DMS 273 (cell line): ENCODE data around the gene FOXJ2.
"Not testable (repeated sequence)": the region's sequence is repeated elsewhere in the genome, so short reads cannot be mapped to it uniquely, and the experiment has no call there.

ENCODE experiments used
- DNase-seq: peaks from one replicate; lab custom pipeline; 2025; ENCODE audit not compliant: unreplicated experiment; lab: John Stamatoyannopoulos, UW

The FOXJ2 gene

DNA sequence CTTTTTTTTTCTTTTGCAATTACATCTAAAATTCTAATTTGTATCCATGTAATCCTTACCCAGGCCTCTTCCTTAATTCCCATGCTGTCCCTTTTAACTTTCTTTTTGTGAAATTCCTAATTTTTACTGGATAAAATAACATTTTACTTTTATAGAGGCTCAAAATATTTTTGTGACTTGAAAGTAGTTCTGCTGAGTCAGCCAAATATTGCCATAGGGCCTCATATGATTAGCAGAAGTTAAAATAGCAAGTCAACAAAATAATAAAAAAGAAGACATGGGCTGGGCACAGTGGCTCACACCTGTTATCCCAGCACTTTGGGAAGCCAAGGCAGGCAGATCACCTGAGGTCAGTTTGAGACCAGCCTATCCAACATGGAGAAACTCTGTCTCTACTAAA lies 31.6 kb downstream of the FOXJ2 start:
- no peak for DNase-seq

DNA sequence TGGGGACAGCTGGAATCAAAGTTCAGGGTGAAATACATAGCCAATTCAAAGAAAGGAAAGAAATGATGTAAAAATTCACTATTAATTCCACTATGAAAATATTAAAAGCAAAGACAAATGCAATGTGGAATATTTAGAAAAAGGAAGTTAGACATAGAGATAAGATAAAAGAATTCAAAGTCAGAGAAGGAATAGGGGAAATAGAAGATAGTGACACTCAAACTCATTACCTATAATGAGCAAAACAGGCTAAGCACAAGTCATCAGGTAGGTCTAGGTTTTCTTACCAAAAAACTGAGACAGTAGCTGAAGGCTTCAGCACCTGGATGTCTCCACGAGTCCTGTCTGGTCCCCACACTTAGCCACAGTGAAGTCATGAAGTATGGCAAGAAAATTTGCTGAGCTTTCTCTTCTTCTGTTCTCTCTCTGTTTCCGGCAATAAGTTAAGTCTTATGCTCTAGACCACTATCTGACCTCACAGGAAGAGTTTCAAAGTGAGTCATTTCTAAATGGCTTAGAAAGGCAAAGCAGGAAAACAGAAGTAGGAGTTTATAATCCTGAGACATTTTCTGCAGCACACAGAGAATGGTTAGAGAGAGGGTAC lies 33.6 kb downstream of the FOXJ2 start, which contains the start of gene C3AR1:
Gene C3AR1 (minus strand): TSS at position 369 of the 604 bp plus-strand sequence. CDS start 6,174 bp downstream, outside the sequence.
- DNase-seq = no peak

DNA sequence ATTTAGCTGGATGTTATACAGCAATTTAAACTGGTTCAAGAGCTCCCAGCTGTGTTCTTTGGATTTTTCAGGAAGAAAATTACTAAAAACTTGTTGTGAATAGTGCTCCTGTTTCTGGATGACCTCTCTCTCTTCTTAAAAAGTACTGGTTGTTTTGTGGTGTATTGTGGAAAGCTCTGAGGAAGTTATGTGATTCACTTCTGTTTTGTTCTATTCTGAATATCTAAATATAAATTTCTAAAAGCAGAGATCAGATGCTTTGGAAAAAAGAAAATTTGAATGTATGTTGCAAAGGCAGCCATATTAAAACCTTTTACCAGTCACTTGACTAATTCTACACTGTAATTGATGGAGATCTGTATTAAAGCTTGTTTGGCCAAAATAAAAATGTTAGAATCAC lies 37.1 kb downstream of the FOXJ2 start:
- DNase-seq = no peak

DNA sequence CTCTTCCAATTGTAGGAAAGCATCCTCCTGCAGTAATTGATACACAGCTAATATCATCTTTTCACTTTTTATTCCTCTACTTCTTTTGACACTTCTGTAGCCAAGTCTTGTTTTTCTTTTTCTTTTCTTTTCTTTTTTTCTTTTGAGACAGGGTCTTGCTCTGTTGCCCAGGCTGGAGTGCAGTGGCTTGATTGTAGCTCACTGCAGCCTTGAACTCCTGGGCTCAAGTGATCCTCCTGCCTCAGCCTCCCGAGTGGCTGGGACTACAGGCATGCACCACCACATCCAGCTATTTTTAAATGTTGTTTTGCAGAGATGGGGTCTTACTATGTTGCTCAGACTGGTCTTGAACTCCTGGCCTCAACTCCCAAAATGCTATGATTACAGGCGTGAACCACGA lies 39.3 kb downstream of the FOXJ2 start:
- not testable (repeated sequence) for DNase-seq

DNA sequence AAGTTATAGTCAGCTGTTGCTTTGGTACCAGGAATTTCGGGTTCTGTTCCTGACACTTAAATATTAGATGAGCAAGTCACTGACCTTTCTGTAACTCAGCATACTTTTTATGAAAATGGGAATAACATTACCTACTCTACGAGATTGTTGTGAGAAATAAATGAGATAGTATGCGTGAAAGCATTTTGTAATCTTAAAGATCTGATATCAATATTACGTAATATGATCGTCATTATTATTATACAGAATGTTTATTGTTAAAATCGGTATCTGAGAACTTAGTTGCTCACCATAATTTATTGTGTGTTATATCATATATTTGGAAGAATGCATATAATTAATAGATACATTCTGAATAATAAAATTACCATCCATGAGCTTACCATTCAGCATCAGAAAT lies 43.4 kb downstream of the FOXJ2 start:
- no peak for DNase-seq

DNA sequence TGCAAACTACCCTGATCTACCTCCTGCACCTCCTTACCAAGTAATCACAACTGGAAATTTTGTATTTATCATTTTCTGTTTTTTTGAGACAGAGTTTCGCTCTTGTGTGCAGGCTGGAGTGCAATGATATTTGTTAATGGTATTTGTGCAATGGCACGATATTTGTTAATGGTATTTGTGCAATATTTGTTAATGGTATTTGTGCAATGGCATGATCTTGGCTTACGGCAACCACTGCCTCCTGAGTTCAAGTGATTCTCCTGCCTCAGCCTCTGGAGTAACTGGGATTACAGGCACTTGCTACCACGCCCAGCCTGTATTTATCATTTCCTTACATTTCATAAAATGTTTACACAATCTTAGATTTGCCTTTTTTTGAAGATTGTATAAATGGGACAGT lies 43.9 kb downstream of the FOXJ2 start:
- no peak for DNase-seq

DNA sequence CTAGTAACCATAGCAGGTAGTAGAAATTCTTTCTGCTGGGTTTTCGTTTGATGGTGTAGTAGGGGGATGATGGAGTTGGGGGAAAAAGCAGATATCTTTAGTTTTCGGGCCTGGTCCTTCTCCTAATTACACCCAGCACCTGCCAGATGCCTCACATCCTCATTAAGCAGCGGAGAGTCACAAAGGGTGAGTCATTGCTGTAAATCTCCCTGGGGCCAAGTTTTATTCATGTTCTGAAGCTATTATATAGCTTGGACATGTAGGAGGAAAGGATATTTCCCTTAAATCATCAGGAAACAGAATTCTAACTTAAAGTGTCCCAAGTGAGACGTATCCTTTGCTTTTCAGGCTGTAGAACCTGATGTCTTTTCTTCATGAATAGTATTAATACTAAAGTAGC lies 44.7 kb downstream of the FOXJ2 start:
- DNase-seq = peak; percentile 41

DNA sequence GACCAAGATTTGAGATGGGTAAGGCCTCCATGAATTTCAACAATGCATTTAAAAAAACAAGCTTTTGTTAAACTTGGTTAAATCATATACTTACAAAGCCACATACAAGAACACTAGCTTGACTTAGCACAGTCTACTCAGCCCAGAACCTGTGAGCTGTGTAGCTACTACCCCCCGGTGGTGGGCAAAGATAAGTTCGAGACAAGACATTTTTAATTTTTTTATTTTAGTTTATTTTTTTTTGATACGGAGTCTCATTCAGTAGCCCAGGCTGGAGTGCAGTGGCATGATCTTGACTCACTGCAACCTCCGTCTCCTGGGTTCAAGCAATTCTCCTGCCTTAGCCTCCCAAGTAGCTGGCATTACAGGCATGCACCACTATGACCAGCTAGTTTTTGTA lies 45.9 kb downstream of the FOXJ2 start:
- peak; percentile 63 for DNase-seq

DNA sequence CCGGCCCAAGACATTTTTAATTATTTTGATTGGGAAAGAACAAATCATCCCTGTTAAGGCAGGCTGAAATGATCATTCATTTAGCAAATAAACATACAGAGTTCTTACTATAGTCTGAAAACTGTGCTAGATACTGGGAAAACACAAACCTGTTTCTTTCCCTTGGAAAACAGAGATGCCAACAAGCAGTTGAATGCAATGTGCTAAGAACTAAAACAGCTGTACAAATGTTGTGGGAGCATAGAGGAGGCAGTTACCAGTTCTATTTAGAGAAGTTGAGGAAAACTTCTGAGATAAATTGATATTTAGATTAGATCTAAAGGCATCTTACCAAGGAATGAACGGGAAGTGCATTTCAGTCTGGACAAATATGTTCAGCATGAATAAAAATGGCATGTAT lies 46.4 kb downstream of the FOXJ2 start:
- DNase-seq = no peak

DNA sequence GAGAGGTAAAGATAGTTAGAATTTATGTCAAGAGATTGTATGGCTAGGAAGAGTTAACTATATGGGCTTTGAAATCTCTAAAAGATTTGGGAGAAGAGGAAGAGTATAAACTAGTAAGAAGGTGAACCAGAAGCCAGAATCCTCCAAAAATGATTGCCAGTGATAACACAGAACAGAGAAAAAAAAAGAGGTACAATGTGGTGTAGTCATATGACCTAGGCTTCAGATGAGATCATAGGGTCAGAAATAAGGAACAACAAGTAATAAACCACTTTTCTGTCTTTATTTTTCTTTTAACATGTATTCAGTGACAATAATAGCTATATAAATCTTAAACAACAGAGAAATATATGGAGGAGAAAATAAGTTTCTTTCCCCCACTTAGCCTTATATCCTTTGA lies 47.6 kb downstream of the FOXJ2 start:
- no peak for DNase-seq

DNA sequence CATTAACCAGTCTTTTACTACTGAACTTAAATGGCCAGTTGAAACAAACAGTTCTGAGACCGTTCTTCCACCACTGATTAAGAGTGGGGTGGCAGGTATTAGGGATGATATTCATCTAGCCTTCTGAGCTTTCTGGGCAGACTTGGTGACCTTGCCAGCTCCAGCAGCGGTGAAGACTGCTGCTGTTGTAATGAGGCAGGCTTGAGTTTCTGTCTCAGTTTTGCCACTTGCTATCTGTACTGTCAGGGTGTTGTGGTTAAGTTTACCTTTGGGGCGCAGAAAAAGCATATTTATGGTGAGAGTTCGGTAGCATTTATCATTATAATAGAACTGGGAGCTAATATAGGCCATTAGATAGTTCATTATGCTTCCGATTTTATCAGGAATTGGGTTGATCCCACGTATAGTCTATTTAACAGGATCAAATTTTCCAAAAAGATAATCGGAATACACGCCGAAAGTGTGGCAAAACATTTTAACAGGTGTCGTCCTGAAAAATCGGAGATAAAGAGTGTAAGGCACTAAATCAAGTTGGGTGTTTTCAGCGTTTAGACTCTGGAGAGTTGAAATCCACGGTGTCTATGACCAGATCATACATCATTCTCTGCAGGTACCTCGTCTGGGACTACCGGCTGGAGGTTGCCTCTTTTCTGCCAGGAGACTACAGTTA lies 48.9 kb downstream of the FOXJ2 start:
- DNase-seq = peak; percentile 30

DNA sequence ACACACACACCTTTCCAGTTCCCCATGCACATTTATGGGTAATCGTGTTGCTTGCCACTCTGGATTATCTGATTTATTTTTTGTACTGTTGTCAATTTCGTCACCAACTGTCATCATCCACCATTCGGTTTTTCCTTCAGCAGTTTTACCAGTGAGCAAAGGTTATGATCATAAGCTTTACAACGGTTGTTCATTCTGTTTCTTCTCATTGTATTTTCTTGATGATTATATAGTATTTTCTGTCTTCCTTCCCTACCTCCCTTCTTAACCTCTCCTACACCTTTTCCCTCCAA lies 50.2 kb downstream of the FOXJ2 start:
- no peak for DNase-seq

DNA sequence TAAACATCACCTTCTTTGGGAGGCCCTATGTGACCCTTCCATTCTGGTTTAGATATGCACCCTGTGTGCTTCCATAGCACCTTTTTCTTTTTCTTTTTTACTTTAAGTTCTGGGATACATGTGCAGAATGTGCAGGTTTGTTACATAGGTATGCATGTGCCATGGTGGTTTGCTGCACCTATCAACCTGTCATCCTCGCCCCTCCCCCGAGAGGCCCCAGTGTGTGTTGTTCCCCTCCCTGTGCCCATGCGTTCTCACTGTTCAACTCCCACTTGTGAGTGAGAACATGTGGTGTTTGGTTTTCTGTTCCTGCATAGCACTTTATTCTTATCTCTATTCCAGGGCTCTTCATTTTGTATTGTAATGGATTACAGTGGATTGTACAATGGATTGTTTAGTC lies 51.8 kb downstream of the FOXJ2 start:
- DNase-seq = not testable (repeated sequence)

DNA sequence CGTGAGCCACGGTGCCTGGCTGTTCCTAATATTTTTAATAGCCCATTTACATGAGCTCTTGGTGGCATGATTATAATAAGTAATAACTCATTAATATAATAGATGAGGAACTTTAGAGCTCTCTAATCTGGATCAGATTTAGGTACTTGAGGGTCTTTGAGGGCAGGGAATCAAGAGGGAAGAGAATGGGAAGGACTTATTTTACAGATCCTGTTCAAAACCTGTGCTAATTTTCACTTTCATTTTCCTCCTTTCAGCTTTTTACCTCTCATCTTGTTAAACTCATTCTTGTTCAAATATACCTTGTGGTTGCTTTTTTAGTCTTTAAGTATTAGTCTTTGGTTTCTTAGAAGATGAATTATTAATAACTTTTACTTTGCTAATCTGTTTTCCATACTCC lies 55.1 kb downstream of the FOXJ2 start:
- DNase-seq = no peak

DNA sequence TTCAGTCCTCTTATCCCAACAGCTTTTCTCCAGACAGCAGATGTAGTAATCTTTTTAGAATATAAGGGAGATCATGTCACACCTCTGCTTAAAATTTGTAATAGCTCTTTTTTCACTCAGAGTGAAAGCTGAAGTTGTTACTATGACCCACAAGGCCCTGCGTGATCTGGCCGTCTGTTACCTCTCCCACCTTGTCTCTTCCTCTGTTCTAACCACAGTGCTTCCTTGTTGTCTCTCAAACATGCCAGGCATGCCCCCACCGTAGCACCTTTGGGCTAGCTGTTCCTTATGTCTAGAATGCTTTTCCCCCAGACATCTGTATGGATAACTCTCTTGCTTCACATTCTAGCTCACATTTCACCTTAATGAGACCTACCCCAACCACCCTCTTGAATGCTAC lies 56.1 kb downstream of the FOXJ2 start:
- no peak for DNase-seq

DNA sequence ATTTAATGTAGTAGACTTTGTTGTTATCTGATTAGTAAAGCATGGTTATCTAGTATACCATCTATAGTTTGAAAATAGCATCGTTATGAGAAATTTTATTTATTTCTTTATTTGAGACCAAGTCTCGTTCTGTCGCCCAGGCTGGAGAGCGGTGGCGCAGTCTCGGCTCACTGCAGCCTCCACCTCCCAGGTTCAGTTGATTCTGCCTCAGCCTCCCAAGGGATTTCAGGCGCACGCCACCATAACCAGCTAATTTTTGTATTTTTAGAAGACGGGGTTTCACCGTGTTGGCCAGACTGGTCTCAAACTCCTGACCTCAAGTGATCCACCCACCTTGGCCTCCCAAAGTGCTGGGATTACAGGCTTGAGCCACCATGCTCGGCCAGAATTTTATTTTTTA lies 56.8 kb downstream of the FOXJ2 start:
- not testable (repeated sequence) for DNase-seq

DNA sequence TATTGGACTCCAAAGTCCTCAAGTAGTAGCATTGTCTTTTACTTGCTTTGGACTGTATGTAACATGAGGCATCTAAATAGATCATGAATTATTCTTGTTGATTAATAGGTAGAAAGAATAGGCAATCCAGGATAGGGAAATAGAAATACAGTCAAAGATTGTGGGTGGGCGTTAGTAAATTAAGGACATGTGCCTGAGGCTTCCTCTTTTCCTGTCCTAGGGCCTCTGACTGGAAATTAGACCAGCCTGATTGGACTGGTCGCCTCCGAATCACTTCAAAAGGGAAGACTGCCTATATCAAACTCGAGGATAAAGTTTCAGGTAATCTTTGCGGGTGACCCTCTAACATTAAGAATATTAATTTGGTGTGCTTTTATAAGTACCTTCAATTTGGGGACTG lies 57.2 kb downstream of the FOXJ2 start:
- no peak for DNase-seq

DNA sequence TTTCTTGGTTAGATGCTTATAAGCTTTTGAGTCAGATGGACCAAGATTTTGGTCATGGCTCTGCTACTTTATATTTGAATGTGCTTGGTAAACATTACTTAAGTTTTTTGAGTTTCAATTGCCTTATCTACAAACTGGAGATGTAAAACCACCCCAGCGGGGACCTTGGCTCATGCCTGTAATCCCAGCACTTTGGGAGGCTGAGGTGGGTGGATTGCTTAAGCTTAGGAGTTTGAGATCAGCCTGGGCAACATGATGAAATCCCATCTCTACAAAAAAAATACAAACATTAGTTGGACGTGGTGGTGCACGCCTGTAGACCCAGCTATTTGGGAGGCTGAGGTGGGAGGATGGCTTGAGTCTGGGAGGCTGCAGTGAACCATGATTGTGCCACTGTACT lies 60.8 kb downstream of the FOXJ2 start:
- no peak for DNase-seq

DNA sequence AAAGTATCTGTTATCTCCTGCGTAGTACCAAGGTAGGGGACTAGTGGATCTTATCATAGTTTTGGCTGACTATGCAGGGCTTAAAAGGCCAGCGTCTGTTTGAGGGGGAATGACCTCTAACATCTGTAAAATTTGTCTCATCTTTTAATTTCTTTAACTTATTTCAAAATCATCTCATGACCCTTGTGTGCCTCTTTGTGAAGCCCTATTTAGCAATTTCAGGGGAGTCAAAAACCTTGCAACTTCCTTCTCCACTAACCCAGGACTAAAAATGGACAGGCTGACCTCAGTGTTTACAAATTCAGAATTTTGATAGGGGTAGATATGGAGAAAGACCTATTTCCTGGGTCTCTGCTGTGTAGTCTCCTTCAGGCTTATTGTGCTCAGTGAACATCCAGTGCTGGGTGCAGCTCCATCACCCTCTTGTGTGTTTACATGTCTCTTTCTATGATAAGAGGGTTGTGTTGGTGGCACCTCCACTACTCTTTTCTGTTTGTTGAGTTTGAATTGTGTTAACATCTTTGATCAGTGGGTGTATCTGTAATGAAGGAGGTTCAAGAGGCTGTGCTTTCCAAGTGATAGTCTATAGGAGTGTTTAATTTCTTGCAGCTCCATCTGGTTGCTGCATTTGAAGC lies 63.9 kb downstream of the FOXJ2 start:
- no peak for DNase-seq

DNA sequence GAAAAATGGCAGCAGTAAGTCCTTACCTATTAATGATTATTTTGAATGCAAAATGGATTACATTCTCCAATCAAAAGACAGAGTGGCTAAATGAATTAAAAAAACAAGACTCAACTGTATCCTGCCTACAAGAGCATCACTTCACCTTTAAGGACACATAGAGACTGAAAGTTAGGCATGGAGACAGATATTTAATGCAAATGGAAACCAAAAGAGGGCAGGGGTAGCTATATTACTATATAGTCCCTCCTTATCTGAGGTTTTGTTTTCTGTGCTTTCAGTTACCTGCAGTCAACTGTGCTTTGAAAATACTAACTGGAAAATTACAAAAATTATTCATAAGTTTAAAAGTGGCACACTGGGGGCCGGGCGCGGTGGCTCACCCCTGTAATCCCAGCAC lies 66.7 kb downstream of the FOXJ2 start:
- DNase-seq = no peak
